Lung (tissue), 12 donors: Measurements from ENCODE around the gene PHACTR3. TPM values are rescaled to one million over a fixed set of nuclear protein-coding genes. Genes with fewer than 3 reads are reported as not detected.

Experiments used
- ATAC-seq: fragments of 200-7000 bp; cut with Tn5 transposase; one replicate; pipeline ENCODE4 v1.9.1; 2020; ENCODE audit warnings: moderate number of reproducible peaks; ENCODE audit not compliant: insufficient read depth, low FRiP score
- DNase-seq, 3 donors: peaks; one replicate each; pipeline ENCODE4 v3.0.0-alpha.2; 2013 to 2017
- H3K27ac ChIP-seq, 2 donors: one replicate each; pipeline ENCODE4 v1.5.1; 2013; ENCODE audit warnings: mild to moderate bottlenecking in 2 of 2, moderate library complexity in 2 of 2, control low read depth in 1 of 2, inconsistent platforms in 1 of 2, low read depth in 1 of 2, low read length in 1 of 2
- H3K27me3 ChIP-seq, 3 donors: one replicate each; pipeline ENCODE4 v1.5.1; 2013; ENCODE audit warnings: low read length in 2 of 3; ENCODE audit not compliant: control insufficient read depth in 3 of 3, insufficient read depth in 3 of 3
- H3K36me3 ChIP-seq, 4 donors: one replicate each; pipeline ENCODE4 v1.5.1; 2013; ENCODE audit warnings: low read length in 4 of 4, mild to moderate bottlenecking in 1 of 4, moderate library complexity in 1 of 4; ENCODE audit not compliant: control insufficient read depth in 4 of 4, insufficient read depth in 4 of 4
- H3K4me1 ChIP-seq, 5 donors: one replicate each; pipeline ENCODE4 v1.5.1; 2013; ENCODE audit warnings: low read length in 5 of 5, mild to moderate bottlenecking in 2 of 5, moderate library complexity in 1 of 5; ENCODE audit not compliant: control insufficient read depth in 5 of 5, insufficient read depth in 5 of 5
- H3K4me3 ChIP-seq: one replicate; pipeline ENCODE4 v1.5.1; 2013; ENCODE audit warnings: mild to moderate bottlenecking, control low read depth, moderate library complexity
- H3K9ac ChIP-seq, 2 donors: one replicate each; pipeline ENCODE4 v1.5.1; 2013; ENCODE audit warnings: low read length in 2 of 2, control low read depth in 1 of 2; ENCODE audit not compliant: insufficient read depth in 1 of 2
- H3K9me3 ChIP-seq, 4 donors: one replicate each; pipeline ENCODE4 v1.5.1; 2013; ENCODE audit warnings: low read length in 3 of 4, mild to moderate bottlenecking in 1 of 4, moderate library complexity in 1 of 4; ENCODE audit not compliant: control insufficient read depth in 4 of 4, insufficient read depth in 3 of 4
- WGBS, 2 donors: extraction: QIAGEN DNeasy Blood & Tissue Kit; methylation state at CpG; one replicate each; pipeline ENCODE4 v1.1.7; 2013; 5-methylcytosine and 5-hydroxymethylcytosine counted together
- polyA plus RNA-seq, 2 donors: library from polyadenylated mRNA; stranded (reverse); fragments of 200-250 nt; gene quantifications; one replicate each; pipeline ENCODE4 v1.2.1, GENCODE V29; 2013
- total RNA-seq, 2 donors: library from RNA; depleted of rRNA in 1 of 2; stranded (reverse); fragments of >200 nt in 1 of 2; gene quantifications; one replicate each; pipeline ENCODE4 v1.2.1, GENCODE V29; 2014 to 2021
- TF ChIP-seq, protein P1 (sequence below): IDR thresholded peaks from 2 replicates; pipeline ENCODE4 v1.5.1; 2012; ENCODE audit warnings: mild to moderate bottlenecking; ENCODE audit errors: control extremely low read depth, extremely low read depth
- donor health status: control.
- donor health status: control.
- donor health status: Bipolar disorder and iron deficiency.
- donor health status: healthy.
- donor health status: DM: yes; HTN: yes; CAD: no.

PHACTR3 gene
- total and polyA plus RNA-seq, 4 donors: 3.8 to 12.0 (median 5.9) TPM

DNA sequence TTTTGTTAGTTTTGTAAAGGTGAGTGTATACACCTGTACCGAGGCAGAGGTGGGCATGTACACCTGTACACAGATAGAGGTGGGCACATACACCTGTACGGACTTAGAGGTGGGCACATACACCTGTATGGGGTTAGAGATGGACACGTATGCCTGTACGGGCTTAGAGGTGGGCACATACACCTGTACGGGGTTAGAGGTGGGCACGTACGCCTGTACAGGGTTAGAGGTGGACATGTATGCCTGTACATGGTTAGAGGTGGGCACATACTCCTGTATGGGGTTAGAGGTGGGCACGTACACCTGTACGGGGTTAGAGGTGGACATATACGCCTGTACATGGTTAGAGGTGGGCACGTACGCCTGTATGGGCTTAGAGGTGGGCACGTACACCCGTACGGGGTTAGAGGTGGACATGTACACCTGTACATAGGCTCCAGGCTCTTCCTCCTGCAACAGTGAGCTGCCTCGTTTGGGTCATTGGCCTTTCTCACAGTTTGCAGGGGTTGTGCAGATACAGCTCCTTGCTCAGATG lies 63.7 kb downstream of the PHACTR3 start:
- TF ChIP-seq, protein P1, sequence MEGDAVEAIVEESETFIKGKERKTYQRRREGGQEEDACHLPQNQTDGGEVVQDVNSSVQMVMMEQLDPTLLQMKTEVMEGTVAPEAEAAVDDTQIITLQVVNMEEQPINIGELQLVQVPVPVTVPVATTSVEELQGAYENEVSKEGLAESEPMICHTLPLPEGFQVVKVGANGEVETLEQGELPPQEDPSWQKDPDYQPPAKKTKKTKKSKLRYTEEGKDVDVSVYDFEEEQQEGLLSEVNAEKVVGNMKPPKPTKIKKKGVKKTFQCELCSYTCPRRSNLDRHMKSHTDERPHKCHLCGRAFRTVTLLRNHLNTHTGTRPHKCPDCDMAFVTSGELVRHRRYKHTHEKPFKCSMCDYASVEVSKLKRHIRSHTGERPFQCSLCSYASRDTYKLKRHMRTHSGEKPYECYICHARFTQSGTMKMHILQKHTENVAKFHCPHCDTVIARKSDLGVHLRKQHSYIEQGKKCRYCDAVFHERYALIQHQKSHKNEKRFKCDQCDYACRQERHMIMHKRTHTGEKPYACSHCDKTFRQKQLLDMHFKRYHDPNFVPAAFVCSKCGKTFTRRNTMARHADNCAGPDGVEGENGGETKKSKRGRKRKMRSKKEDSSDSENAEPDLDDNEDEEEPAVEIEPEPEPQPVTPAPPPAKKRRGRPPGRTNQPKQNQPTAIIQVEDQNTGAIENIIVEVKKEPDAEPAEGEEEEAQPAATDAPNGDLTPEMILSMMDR: no peak

DNA sequence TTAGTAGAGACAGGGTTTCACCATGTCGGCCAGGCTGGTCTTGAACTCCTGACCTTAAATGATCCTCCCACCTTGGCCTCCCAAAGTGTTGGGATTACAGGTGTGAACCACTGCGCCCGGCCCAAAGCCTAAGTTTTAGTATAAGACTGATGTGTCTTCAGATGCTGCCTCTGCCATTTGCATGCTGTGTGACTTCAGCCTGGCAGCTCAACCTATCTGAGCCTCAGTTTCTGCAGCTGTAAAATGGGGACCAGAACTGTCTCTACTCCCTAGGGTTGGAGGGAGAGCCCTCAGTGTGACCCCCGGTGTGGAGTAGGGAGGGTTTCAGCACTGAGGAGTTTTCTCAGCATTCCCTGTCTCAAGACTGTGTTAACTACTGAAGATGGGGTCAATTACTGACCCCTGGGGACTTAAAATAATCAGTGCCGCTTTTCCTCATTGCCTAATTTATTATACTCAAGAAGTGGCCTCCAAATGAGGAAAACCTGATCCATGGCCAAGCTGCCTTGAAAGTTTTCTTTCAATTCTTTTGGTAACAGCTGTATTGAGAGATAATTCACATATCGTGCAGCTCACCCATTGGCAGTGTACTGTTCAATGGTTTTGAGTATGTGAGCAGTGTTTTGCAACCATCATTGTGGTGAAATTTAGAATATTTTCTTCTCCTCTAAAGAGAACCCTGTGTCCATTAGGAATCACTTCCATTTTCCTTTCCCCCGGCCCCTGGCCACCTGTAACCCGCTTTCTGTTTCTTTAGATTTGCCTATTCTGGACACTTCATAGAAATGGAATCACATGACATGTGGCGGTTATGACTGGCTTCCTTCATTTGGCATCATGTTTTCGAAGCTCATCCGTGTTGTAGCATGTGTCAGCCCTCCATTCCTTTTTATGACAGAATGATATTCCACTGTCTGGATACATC lies 64.8 kb downstream of the PHACTR3 start:
- Histone ChIP-seq H3K36me3 (no peaks in the 10 kb centered on the region), H3K4me1 (peaks cover 0 to 11% (median 0%) of the 10 kb centered on the region in 5 donors), H3K4me3 (no peak overlapping the region), H3K27ac (no peak overlapping the region), H3K9me3 (peaks cover 0 to 4% (median 0%) of the 10 kb centered on the region in 4 donors), H3K9ac (no peak overlapping the region), H3K27me3 (peaks cover 0 to 6% (median 0%) of the 10 kb centered on the region in 3 donors)
- WGBS, 2 donors: 82 to 90% methylated on average over 11 of the region's 11 CpGs
- DNase-seq (peak; percentile 38 to 85 (median 76)), ATAC-seq (no peak)
- TF ChIP-seq, protein P1: no peak

More for the DNA sequence above, 63.7 kb downstream of the PHACTR3 start:
- Histone ChIP-seq H3K9ac (no peak overlapping the region), H3K27me3 (no peaks in the 10 kb centered on the region), H3K27ac (no peak overlapping the region), H3K4me3 (no peak overlapping the region), H3K9me3 (peaks cover 0 to 4% (median 0%) of the 10 kb centered on the region in 4 donors), H3K4me1 (peaks cover 0 to 22% (median 0%) of the 10 kb centered on the region in 5 donors), H3K36me3 (no peaks in the 10 kb centered on the region)
- DNase-seq (no peak), ATAC-seq (no peak)
- 89 to 93% methylated on average over 16 of the region's 16 CpGs for WGBS, 2 donors

DNA sequence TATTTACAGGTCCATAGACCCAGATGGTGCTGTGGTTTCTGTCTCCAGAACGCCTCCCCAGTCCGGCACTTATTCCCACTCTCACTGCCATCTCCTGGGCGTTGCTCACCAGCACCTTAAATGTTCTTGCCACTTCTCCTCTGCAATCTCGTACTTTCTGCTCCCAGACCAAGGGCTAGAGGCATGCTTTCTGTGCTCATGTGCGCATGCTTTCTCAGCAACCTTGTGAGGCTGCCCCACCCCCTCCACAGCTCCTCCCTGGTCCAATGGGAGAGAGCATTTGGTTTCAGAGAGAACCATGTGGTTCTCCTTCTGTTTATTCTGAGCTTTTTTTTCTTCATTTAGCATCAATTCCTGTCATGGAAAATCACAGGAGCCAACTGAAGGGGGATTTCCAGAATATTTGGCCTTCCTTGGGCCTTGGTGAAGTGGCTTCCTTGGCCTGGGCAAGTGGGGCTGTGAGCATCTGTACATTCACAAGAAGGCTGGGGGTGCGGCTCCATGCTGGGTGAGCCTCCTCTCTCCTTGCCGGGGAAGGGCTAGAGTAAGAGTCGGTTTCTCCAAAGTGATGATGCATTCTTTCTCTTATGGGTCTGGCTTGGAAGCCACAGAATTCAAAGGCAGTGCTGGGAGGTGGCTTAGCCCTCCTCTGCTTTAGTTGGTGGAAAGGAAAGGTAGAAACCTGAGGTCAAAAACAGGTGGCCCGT lies 66.6 kb downstream of the PHACTR3 start:
- DNase-seq (no peak), ATAC-seq (no peak)
- Histone ChIP-seq H3K9me3 (peaks cover 0 to 2% (median 0%) of the 10 kb centered on the region in 4 donors), H3K27me3 (peaks cover 0 to 13% (median 0%) of the 10 kb centered on the region in 3 donors), H3K9ac (no peak overlapping the region), H3K4me1 (peaks cover 0 to 3% (median 0%) of the 10 kb centered on the region in 5 donors), H3K4me3 (no peak overlapping the region), H3K36me3 (no peaks in the 10 kb centered on the region), H3K27ac (no peak overlapping the region)
- TF ChIP-seq, protein P1: no peak
- 74 to 81% methylated on average over 9 of the region's 9 CpGs for WGBS, 2 donors
